ENCODE measurements around the gene ZNF189.

DNA sequence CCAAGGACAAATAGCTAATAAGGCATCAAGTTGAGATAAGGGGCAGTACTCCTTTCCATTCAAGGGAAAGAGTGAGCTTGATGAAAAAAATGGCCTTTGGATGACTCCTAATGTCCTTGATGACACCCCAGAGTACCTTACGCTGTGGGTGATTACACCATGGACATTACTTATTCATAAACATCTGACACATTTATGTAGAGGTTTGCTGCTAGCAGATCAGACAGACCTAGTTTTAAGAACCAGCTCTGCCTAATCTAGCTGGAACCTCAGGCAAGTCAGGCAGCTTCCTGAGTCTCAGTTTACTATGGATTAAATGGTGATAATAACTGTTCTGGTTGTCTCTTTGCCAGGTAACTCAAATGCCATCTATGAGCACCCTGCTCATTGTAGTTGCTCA is 34.1 kb downstream of the ZNF189 start:
- TF ChIP-seq, protein P1, sequence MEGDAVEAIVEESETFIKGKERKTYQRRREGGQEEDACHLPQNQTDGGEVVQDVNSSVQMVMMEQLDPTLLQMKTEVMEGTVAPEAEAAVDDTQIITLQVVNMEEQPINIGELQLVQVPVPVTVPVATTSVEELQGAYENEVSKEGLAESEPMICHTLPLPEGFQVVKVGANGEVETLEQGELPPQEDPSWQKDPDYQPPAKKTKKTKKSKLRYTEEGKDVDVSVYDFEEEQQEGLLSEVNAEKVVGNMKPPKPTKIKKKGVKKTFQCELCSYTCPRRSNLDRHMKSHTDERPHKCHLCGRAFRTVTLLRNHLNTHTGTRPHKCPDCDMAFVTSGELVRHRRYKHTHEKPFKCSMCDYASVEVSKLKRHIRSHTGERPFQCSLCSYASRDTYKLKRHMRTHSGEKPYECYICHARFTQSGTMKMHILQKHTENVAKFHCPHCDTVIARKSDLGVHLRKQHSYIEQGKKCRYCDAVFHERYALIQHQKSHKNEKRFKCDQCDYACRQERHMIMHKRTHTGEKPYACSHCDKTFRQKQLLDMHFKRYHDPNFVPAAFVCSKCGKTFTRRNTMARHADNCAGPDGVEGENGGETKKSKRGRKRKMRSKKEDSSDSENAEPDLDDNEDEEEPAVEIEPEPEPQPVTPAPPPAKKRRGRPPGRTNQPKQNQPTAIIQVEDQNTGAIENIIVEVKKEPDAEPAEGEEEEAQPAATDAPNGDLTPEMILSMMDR (conservative IDR thresholded peaks at IDR 0.05) = no peak
- no peak for TF ChIP-seq EZH2 (IDR thresholded peaks at IDR 0.05; ENCODE audit: low read depth)

All from PC-9 (cell line).